ENCODE results near the gene TUBGCP2. TPM values are rescaled to one million over a fixed set of nuclear protein-coding genes. Genes with fewer than 3 reads are reported as not detected.

The TUBGCP2 gene
- total and polyA plus RNA-seq, 4 donors, result 35.0 to 81.4 (median 58.1) TPM

- DNase-seq (ENCODE audit: low read depth in 4 of 6, low spot score in 6 of 6), result no peak
- no peak overlapping the region for H3K27ac ChIP-seq (ENCODE audit: low read depth, low read length)
- whole genome bisulfite sequencing (ENCODE audit: insufficient coverage), result 96% methylated on average over 23 of the region's 24 CpGs
- peaks cover 94% of the 10 kb centered on the region for H3K36me3 ChIP-seq (ENCODE audit: control insufficient read depth, insufficient read depth, low read length)
- H3K9me3 ChIP-seq (ENCODE audit: control insufficient read depth, insufficient read depth, low read length), result no peaks in the 10 kb centered on the region
- H3K4me3 ChIP-seq (ENCODE audit: low read depth, low read length), result no peak overlapping the region
- no peaks in the 10 kb centered on the region for H3K27me3 ChIP-seq (ENCODE audit: control insufficient read depth, insufficient read depth, low read length)
- no peaks in the 10 kb centered on the region for H3K4me1 ChIP-seq (ENCODE audit: control insufficient read depth, insufficient read depth, low read length)
Observed at GRCh38 chr10:133282846-133283390, 25.8 kb downstream of the TUBGCP2 start.

GRCh38 chr10:133281628-133282372, 26.9 kb downstream of the TUBGCP2 start:
- 94% methylated on average over 37 of the region's 38 CpGs for WGBS (ENCODE audit: insufficient coverage)
- H3K4me1 ChIP-seq (ENCODE audit: control insufficient read depth, insufficient read depth, low read length), result peaks cover 9% of the 10 kb centered on the region
- peaks cover 95% of the 10 kb centered on the region for H3K36me3 ChIP-seq (ENCODE audit: control insufficient read depth, insufficient read depth, low read length)
- no peak overlapping the region for H3K27ac ChIP-seq (ENCODE audit: low read depth, low read length)
- H3K4me3 ChIP-seq (ENCODE audit: low read depth, low read length), result no peak overlapping the region
- H3K27me3 ChIP-seq (ENCODE audit: control insufficient read depth, insufficient read depth, low read length), result peaks cover 9% of the 10 kb centered on the region
- no peaks in the 10 kb centered on the region for H3K9me3 ChIP-seq (ENCODE audit: control insufficient read depth, insufficient read depth, low read length)
- no peak for DNase-seq (ENCODE audit: low read depth in 4 of 6, low spot score in 6 of 6)

GRCh38 chr10:133281084-133281483, 27.6 kb downstream of the TUBGCP2 start:
- Histone ChIP-seq H3K4me1 (ENCODE audit: control insufficient read depth, insufficient read depth, low read length) (peaks cover 9% of the 10 kb centered on the region), H3K27ac (ENCODE audit: low read depth, low read length) (no peak overlapping the region), H3K4me3 (ENCODE audit: low read depth, low read length) (no peak overlapping the region), H3K36me3 (ENCODE audit: control insufficient read depth, insufficient read depth, low read length) (peaks cover 90% of the 10 kb centered on the region), H3K9me3 (ENCODE audit: control insufficient read depth, insufficient read depth, low read length) (no peaks in the 10 kb centered on the region), H3K27me3 (ENCODE audit: control insufficient read depth, insufficient read depth, low read length) (peaks cover 14% of the 10 kb centered on the region)
- DNase-seq (ENCODE audit: low read depth in 4 of 6, low spot score in 6 of 6), result no peak
- WGBS (ENCODE audit: insufficient coverage), result 97% methylated on average over 13 of the region's 15 CpGs

- Histone ChIP-seq H3K27me3 (ENCODE audit: control insufficient read depth, insufficient read depth, low read length) (peaks cover 19% of the 10 kb centered on the region), H3K9me3 (ENCODE audit: control insufficient read depth, insufficient read depth, low read length) (no peaks in the 10 kb centered on the region), H3K27ac (ENCODE audit: low read depth, low read length) (no peak overlapping the region), H3K4me1 (ENCODE audit: control insufficient read depth, insufficient read depth, low read length) (peaks cover 9% of the 10 kb centered on the region), H3K36me3 (ENCODE audit: control insufficient read depth, insufficient read depth, low read length) (peaks cover 85% of the 10 kb centered on the region), H3K4me3 (ENCODE audit: low read depth, low read length) (no peak overlapping the region)
- 92% methylated on average over 10 of the region's 10 CpGs for WGBS (ENCODE audit: insufficient coverage)
- no peak for DNase-seq (ENCODE audit: low read depth in 4 of 6, low spot score in 6 of 6)
Observed at GRCh38 chr10:133280391-133281059, 28.1 kb downstream of the TUBGCP2 start.

GRCh38 chr10:133279326-133280226, 29.1 kb downstream of the TUBGCP2 start:
- Histone ChIP-seq H3K4me1 (ENCODE audit: control insufficient read depth, insufficient read depth, low read length) (peaks cover 9% of the 10 kb centered on the region), H3K27ac (ENCODE audit: low read depth, low read length) (no peak overlapping the region), H3K9me3 (ENCODE audit: control insufficient read depth, insufficient read depth, low read length) (no peaks in the 10 kb centered on the region), H3K4me3 (ENCODE audit: low read depth, low read length) (no peak overlapping the region), H3K27me3 (ENCODE audit: control insufficient read depth, insufficient read depth, low read length) (peaks cover 23% of the 10 kb centered on the region), H3K36me3 (ENCODE audit: control insufficient read depth, insufficient read depth, low read length) (peaks cover 77% of the 10 kb centered on the region)
- DNase-seq (ENCODE audit: low read depth in 4 of 6, low spot score in 6 of 6), result no peak
- WGBS (ENCODE audit: insufficient coverage), result 88% methylated on average over 20 of the region's 24 CpGs

GRCh38 chr10:133278577-133279265, 30.0 kb downstream of the TUBGCP2 start:
- no peak overlapping the region for H3K27ac ChIP-seq (ENCODE audit: low read depth, low read length)
- DNase-seq (ENCODE audit: low read depth in 4 of 6, low spot score in 6 of 6), result no peak

GRCh38 chr10:133277993-133278576, 30.6 kb downstream of the TUBGCP2 start:
- Histone ChIP-seq H3K36me3 (ENCODE audit: control insufficient read depth, insufficient read depth, low read length) (peaks cover 74% of the 10 kb centered on the region), H3K9me3 (ENCODE audit: control insufficient read depth, insufficient read depth, low read length) (no peaks in the 10 kb centered on the region), H3K4me3 (ENCODE audit: low read depth, low read length) (no peak overlapping the region), H3K4me1 (ENCODE audit: control insufficient read depth, insufficient read depth, low read length) (peaks cover 9% of the 10 kb centered on the region), H3K27ac (ENCODE audit: low read depth, low read length) (no peak overlapping the region), H3K27me3 (ENCODE audit: control insufficient read depth, insufficient read depth, low read length) (peaks cover 23% of the 10 kb centered on the region)
- 84% methylated on average over 12 of the region's 12 CpGs for WGBS (ENCODE audit: insufficient coverage)
- no peak for DNase-seq (ENCODE audit: low read depth in 4 of 6, low spot score in 6 of 6)

More at GRCh38 chr10:133278577-133279265, 30.0 kb downstream of the TUBGCP2 start:
- peaks cover 74% of the 10 kb centered on the region for H3K36me3 ChIP-seq (ENCODE audit: control insufficient read depth, insufficient read depth, low read length)
- peaks cover 9% of the 10 kb centered on the region for H3K4me1 ChIP-seq (ENCODE audit: control insufficient read depth, insufficient read depth, low read length)
- no peaks in the 10 kb centered on the region for H3K9me3 ChIP-seq (ENCODE audit: control insufficient read depth, insufficient read depth, low read length)
- peaks cover 23% of the 10 kb centered on the region for H3K27me3 ChIP-seq (ENCODE audit: control insufficient read depth, insufficient read depth, low read length)
- H3K4me3 ChIP-seq (ENCODE audit: low read depth, low read length), result no peak overlapping the region
- WGBS (ENCODE audit: insufficient coverage), result 69% methylated on average over 18 of the region's 19 CpGs

GRCh38 chr10:133277277-133277992, 31.2 kb downstream of the TUBGCP2 start:
- Histone ChIP-seq H3K4me3 (ENCODE audit: low read depth, low read length) (no peak overlapping the region), H3K9me3 (ENCODE audit: control insufficient read depth, insufficient read depth, low read length) (no peaks in the 10 kb centered on the region), H3K36me3 (ENCODE audit: control insufficient read depth, insufficient read depth, low read length) (peaks cover 74% of the 10 kb centered on the region), H3K27ac (ENCODE audit: low read depth, low read length) (no peak overlapping the region), H3K4me1 (ENCODE audit: control insufficient read depth, insufficient read depth, low read length) (peaks cover 9% of the 10 kb centered on the region), H3K27me3 (ENCODE audit: control insufficient read depth, insufficient read depth, low read length) (peaks cover 23% of the 10 kb centered on the region)
- WGBS (ENCODE audit: insufficient coverage), result 67% methylated on average over 21 of the region's 25 CpGs
- DNase-seq (ENCODE audit: low read depth in 4 of 6, low spot score in 6 of 6), result no peak
